HG02763 (cell line): ENCODE measurements around the gene UTS2.

Experiments
- ATAC-seq: cut with Tn5 transposase; IDR thresholded peaks from one replicate; pipeline ENCODE4 v1.9.1; 2021; ENCODE audit warnings: mild to moderate bottlenecking, moderate library complexity; ENCODE audit not compliant: unreplicated experiment

Gene UTS2

GRCh38 chr1:7852804-7853683 lies at the start of gene UTS2:
TSS of gene UTS2 (minus strand) at chr1:7853065. CDS start at chr1:7853003, 62 bp downstream.
- ATAC-seq, result no peak

DNA sequence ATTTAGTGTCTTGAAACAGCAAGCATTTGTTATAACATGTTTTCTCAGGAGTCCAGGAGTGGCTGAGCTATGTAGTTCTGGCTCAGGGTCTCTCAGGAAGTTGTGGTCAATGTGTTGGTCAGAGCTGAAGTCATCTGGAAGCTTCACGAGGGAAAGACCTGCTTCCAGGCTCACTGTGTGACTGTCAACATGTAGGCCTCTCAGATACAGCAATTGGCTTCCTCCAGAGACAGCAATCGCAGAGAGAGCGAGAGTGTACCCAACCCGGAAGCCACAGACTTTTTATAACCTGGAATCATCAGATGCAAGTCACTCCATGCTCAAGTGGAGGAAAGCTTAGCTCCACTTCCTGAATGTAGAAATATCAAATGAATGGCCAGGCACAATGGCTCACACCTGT lies 46.9 kb upstream of the UTS2 start:
- no peak for ATAC-seq

- ATAC-seq, result no peak
These were observed 46.1 kb upstream of the UTS2 start for GRCh38 chr1:7898962-7899361.

DNA sequence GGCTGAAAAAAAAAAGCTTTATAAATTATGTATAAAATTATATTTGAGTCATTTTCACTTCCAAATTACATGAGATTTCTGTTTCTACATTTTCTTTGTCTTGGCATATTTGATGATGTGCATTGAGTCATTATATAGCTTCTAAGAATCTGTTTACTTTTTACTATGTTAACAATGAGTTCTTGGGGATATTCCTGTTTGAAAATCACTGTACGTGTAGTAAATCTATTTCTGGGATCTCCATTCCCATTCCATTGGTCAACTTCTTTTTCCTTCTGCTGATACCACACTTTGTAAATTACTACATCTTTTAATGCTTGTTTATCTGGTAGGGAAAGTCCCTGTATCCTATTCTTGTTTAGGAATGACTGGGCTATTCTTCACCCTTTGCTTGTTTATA lies 44.1 kb upstream of the UTS2 start:
- no peak for ATAC-seq

GRCh38 chr1:7893529-7894180 lies 40.8 kb upstream of the UTS2 start:
- ATAC-seq, result no peak

DNA sequence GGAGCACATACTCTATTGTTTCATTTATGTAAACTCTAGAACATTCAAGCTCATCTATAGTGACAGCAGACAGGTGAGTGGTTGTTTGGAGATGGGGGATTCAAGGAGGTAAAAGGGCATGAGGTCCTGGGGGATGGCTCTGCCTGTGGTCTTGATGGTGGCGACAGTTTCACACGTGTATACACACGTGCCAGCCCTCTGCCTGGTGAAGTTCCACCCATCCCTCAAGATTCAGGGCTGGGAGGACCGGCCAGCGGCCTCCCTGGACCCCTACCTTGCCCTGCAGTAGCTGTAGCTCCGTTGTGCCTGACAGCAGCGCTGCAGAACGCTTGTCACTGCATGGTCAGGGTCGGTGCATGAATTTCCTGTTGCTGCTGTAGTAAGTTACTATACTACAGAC lies 38.9 kb upstream of the UTS2 start:
- ATAC-seq, result no peak

DNA sequence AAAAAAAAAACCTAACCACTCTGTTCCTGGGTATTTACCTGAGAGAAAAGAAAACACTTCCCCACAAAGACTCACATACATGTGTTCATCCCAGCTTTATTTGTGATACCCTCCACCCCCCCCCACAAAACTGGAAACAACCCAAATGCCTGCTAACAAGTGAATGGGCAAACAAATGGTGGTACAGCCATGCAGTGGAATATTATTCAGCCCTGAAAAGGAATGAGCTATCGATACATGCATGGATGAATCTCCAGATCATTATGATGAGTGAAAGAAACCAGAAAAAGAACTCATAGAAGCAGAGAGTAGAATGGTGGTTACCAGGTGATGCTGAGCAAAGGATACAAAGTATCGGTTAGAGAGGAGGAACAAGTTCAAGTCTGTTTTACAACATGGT lies 38.0 kb upstream of the UTS2 start:
- ATAC-seq, result no peak

DNA sequence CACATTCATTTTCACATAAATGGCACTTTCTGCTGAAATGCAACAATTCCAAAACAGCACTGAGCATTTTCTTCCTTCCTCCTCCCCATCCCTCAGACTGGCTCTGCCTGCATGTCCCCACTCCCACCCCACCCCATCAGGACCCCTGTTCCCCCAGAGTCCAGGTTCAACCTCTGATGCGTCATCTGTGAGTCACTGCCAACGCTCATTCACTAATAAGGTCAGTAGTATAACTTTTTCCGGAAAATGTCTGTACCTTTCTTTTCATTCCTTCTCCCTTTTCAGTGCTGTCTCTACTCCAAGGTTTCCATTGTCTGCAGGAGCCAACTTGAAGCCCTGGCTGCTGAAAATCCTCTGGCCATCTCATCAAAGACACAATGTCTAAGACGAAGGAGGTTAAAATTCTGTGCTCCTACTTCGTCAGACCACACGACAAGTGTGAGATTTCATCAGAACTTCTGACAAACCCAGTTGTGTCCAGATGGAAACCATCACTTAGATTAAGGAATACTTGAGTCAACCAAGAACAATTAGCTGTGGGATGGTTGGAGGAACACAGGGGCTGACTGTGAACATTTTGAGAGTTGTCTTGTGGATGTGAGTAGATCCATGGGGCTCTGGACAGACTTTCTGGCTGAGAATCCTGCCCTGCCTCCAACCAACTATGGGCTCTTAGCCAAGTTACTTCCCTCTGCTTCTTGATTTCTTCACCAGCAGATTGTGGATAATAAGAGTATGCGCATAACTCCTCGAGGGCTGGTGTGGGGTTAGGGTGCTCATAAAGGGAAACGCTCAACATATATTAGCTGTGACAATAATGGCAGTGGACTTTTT lies 35.6 kb upstream of the UTS2 start:
- ATAC-seq, result no peak

GRCh38 chr1:7886405-7886745 lies 33.5 kb upstream of the UTS2 start:
- ATAC-seq, result no peak

- ATAC-seq, result no peak
These were observed 32.9 kb upstream of the UTS2 start for GRCh38 chr1:7885513-7886404.

DNA sequence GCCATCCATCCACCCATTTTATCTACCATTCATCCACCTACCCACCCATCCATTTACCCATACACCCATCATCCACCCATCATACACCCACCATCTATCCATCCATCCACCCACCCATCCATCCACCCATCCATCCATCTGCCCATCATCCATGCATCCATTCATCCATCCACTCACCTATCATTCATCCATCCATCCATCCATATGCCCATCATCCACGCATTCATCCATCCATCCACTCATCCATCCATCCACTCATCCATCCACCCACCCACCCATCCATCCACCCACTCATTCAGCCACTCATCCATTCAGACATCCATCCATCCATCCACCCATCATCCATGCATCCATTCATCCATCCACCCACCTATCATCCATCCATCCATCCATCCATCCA lies 31.9 kb upstream of the UTS2 start:
- no peak for ATAC-seq

DNA sequence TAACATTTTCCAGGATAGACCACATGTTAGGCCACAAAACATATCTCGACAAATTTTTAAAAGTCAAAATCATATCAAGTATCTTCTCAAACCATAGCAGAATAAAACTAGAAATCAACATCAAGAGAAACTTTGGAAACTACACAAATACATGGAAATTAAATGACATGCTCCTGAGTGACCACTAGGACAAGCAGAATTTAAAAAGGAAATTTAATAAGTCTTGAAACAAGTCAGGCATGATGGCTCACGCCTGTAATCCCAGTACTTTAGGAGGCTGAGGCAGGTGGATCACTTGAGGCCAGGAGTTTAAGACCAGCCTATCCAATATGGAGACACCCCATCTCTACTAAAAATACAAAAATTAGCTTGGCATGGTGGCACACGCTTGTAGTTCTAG lies 26.4 kb upstream of the UTS2 start:
- no peak for ATAC-seq

DNA sequence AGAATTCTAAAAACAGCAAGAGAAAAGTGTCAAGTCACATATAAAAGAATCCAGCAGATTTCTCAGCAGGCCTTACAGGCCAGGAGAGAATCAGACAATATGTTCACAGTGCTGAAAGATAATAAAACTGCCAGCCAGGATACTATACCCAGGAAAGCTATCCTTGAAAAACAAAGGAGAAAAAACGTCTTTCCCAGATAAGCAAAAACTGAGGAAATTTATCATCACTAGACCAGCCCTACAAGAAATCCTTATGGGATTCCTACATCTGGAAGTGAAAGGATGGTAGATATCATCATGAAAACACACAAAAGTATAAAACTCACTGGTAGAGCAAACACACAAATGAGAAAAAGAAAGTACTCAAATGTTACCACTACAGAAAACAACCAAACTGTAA lies 25.2 kb upstream of the UTS2 start:
- ATAC-seq, result no peak

GRCh38 chr1:7873801-7874795 lies 21.2 kb upstream of the UTS2 start:
- no peak for ATAC-seq

- no peak for ATAC-seq
These were observed 18.3 kb upstream of the UTS2 start for GRCh38 chr1:7871136-7871535.

- ATAC-seq, result no peak
These were observed 16.5 kb upstream of the UTS2 start for GRCh38 chr1:7869136-7869920.

DNA sequence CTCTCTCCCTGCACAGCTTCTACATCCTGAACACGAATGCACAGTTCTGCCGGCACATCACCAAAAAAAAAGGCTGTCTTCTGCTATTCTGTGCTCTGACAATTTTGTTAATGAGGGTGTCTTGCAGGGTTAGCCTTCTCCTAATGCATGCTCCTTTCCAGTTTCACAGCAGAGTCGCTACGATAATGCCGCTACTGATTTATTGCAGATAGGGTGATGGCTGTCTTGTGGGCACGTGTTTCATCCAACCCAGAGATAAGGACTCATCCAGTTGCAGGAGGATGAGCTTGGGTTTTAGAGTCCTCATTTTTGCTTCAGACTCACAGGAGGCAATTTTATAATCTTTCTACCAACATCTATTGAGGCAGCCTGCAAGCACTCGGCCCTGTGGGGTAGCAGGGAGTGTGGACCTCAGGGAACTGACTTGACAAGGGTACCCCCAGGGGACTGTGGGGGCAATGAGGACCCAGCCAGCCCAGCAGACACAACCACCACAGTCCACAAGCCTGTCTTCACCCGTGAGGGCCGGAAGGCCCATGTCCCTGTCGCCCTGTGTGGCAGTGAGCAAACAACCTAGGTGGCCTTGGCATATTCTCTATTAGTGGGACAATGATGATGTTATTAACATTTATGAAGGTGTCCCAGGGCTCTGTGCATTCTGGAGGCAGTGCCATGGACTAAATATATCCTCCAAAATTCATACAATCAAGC lies 15.4 kb upstream of the UTS2 start:
- ATAC-seq, result no peak

DNA sequence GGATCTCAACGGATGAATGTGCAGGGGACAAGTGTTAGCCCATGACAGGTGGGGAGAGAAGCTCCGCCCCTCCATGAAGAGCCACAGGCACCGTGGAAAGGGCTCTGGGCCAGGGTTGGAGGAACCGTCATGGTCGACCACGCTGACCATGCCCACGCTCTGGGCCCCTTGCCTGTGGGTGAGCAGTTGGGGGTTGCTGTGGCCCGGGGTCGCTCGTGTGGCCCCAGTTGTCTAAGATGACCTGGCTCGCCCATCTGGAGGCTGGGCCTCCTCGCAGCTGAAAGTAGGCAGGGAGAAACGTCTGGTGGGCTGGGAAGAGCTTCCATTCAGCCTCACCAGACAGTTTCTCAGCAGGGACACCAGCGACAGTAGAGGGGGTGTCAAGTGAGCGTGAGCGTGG lies 13.1 kb upstream of the UTS2 start:
- ATAC-seq, result no peak
